Neural cell (in vitro differentiated cells): ENCODE results near the gene ZNF814. TPM values are rescaled to one million over a fixed set of nuclear protein-coding genes. Genes with fewer than 3 reads are reported as not detected.
"Not testable (repeated sequence)": the region's sequence is repeated elsewhere in the genome, so short reads cannot be mapped to it uniquely, and the experiment has no call there.

Experiments used
- H2AFZ ChIP-seq: fragments of 200-600, 300-800 bp; sonication (generic), shearing (Covaris generic); 2 replicates; pipeline ENCODE4 v1.6.0; 2014; ENCODE audit warnings: low read depth, mild to moderate bottlenecking, antibody characterized with exemption, low read length, moderate library complexity
- H3F3A ChIP-seq: fragments of 200-600 bp; shearing (Covaris generic); 2 replicates; pipeline ENCODE4 v1.6.1; 2016; ENCODE audit warnings: mild to moderate bottlenecking, moderate library complexity, mixed read lengths, antibody characterized with exemption, low read length; ENCODE audit not compliant: insufficient read depth, poor library complexity, severe bottlenecking
- H3K27ac ChIP-seq: fragments of 200-600, 300-800 bp; sonication (generic), shearing (Covaris generic); 2 replicates; pipeline ENCODE4 v1.5.1; 2014; ENCODE audit warnings: mild to moderate bottlenecking, low read length, moderate library complexity
- H3K27me3 ChIP-seq: fragments of 300-800, 200-600 bp; sonication (generic), shearing (Covaris generic); 2 replicates; pipeline ENCODE4 v1.6.0; 2014; ENCODE audit warnings: mild to moderate bottlenecking, low read depth, low read length, moderate library complexity; ENCODE audit not compliant: insufficient read depth
- H3K36me3 ChIP-seq: fragments of 300-800, 200-600 bp; sonication (generic), shearing (Covaris generic); 2 replicates; pipeline ENCODE4 v1.5.1; 2014; ENCODE audit warnings: mild to moderate bottlenecking, antibody characterized with exemption, low read length, moderate library complexity; ENCODE audit not compliant: insufficient read depth
- H3K4me2 ChIP-seq: fragments of 300-800, 200-600 bp; sonication (generic), shearing (Covaris generic); 2 replicates; pipeline ENCODE4 v1.6.0; 2014; ENCODE audit warnings: mild to moderate bottlenecking, low read length
- H3K4me3 ChIP-seq: fragments of 300-800, 200-600 bp; sonication (generic), shearing (Covaris generic); 2 replicates; pipeline ENCODE4 v1.5.1; 2014; ENCODE audit warnings: mild to moderate bottlenecking, low read length, moderate library complexity
- H3K79me2 ChIP-seq: fragments of 200-600 bp; shearing (Covaris generic); replicated peaks from 2 replicates; pipeline ENCODE4 v1.6.0; 2014; ENCODE audit warnings: mild to moderate bottlenecking, low read length, moderate library complexity; ENCODE audit not compliant: insufficient read depth
- H3K9ac ChIP-seq: fragments of 300-800, 200-600 bp; sonication (generic), shearing (Covaris generic); 2 replicates; pipeline ENCODE4 v1.6.1; 2016; ENCODE audit warnings: mild to moderate bottlenecking, low read length, mixed read lengths
- H3K9me2 ChIP-seq: fragments of 200-600 bp; shearing (Covaris generic); 2 replicates; pipeline ENCODE4 v1.6.1; 2016; ENCODE audit warnings: mild to moderate bottlenecking, low read length, mixed read lengths; ENCODE audit not compliant: insufficient read depth
- H3K9me3 ChIP-seq: fragments of 200-600, 300-800 bp; sonication (generic), shearing (Covaris generic); 2 replicates; pipeline ENCODE4 v1.6.1; 2016; ENCODE audit warnings: mild to moderate bottlenecking, mixed run types, low read length, moderate library complexity, mixed read lengths
- H4K20me1 ChIP-seq: fragments of 200-600 bp; shearing (Covaris generic); 2 replicates; pipeline ENCODE4 v1.6.1; 2016; ENCODE audit warnings: mild to moderate bottlenecking, mixed run types; ENCODE audit not compliant: insufficient read depth
- CTCF ChIP-seq: fragments of 450-650 bp; IDR thresholded peaks from 2 replicates; pipeline ENCODE4 v1.5.1; 2014; ENCODE audit warnings: antibody characterized with exemption, mild to moderate bottlenecking, moderate library complexity; ENCODE audit not compliant: poor library complexity, severe bottlenecking
- EP300 ChIP-seq: fragments of 450-650 bp; conservative IDR thresholded peaks from 2 replicates; pipeline ENCODE4 v1.6.1; 2014; ENCODE audit warnings: antibody characterized with exemption, mild to moderate bottlenecking, moderate library complexity; ENCODE audit not compliant: poor library complexity, severe bottlenecking
- MXI1 ChIP-seq: fragments of 450-650 bp; conservative IDR thresholded peaks from 2 replicates; pipeline ENCODE4 v1.6.1; 2014; ENCODE audit warnings: antibody characterized with exemption, mild to moderate bottlenecking; ENCODE audit not compliant: poor library complexity, severe bottlenecking
- POLR2AphosphoS5 ChIP-seq: IDR thresholded peaks from 2 replicates; pipeline ENCODE4 v1.6.1; 2012
- REST ChIP-seq: IDR thresholded peaks from 2 replicates; pipeline ENCODE4 v1.6.1; 2012; ENCODE audit warnings: borderline replicate concordance
- SMC3 ChIP-seq: fragments of 450-650 bp; conservative IDR thresholded peaks from 2 replicates; pipeline ENCODE4 v1.6.1; 2014; ENCODE audit warnings: antibody characterized with exemption, mild to moderate bottlenecking, moderate library complexity; ENCODE audit not compliant: poor library complexity
- TAF1 ChIP-seq: IDR thresholded peaks from 2 replicates; pipeline ENCODE4 v1.6.1; 2012; ENCODE audit warnings: low read depth
- polyA plus RNA-seq: library from polyadenylated mRNA; depleted of rRNA; stranded (reverse); fragments of >200 nt; gene quantifications from 2 replicates; pipeline ENCODE4 v1.2.3, GENCODE V29; 2014

Gene ZNF814
- polyA plus RNA-seq, 1 donor from 2014 or later, result 17.7 TPM

- H3K9me3 ChIP-seq, H3K36me3 ChIP-seq, H3F3A ChIP-seq, H2AFZ ChIP-seq, H3K79me2 ChIP-seq, H3K9me2 ChIP-seq, H3K27me3 ChIP-seq, H4K20me1 ChIP-seq: not testable (repeated sequence)
- H3K4me3 ChIP-seq, result peak within 1 kb of the TSS; percentile 83
- H3K9ac ChIP-seq, result peak within 1 kb of the TSS; percentile 77
- TF ChIP-seq EP300, result peak; percentile 16
- TF ChIP-seq CTCF, result peak; percentile 44
- peak; percentile 57 for TF ChIP-seq POLR2AphosphoS5
- TF ChIP-seq SMC3, result peak; percentile 37
- peak; percentile 91 for TF ChIP-seq MXI1
- peak within 1 kb of the TSS; percentile 68 for H3K4me2 ChIP-seq
- H3K27ac ChIP-seq, result peak within 1 kb of the TSS; percentile 60
Observed at GRCh38 chr19:57916168-57916995, 27.5 kb upstream of the ZNF814 start, which contains the start of gene ZNF417. Gene ZNF417 (minus strand): TSS chr19:57916592. CDS start chr19:57916411, 181 bp downstream.

GRCh38 chr19:57914531-57914930 is 25.7 kb upstream of the ZNF814 start:
- peak overlapping the region; percentile 83 for H3K4me3 ChIP-seq
- no peak overlapping the region for H3K4me2 ChIP-seq

More at GRCh38 chr19:57914531-57914930, 25.7 kb upstream of the ZNF814 start:
- Histone ChIP-seq H3K79me2 (peaks cover 6% of the 10 kb centered on the region), H3K27me3 (no peaks in the 10 kb centered on the region), H3K9me2 (no peaks in the 10 kb centered on the region), H3F3A (no peaks in the 10 kb centered on the region), H3K9ac (no peak overlapping the region), H3K27ac (no peak overlapping the region), H3K9me3 (no peaks in the 10 kb centered on the region), H3K36me3 (no peaks in the 10 kb centered on the region), H2AFZ (no peak overlapping the region), H4K20me1 (no peaks in the 10 kb centered on the region)
- TF ChIP-seq SMC3 (no peak), TAF1 (no peak), REST (no peak), EP300 (no peak)
